ENCODE measurements around the gene MAFF. TPM values are rescaled to one million over a fixed set of nuclear protein-coding genes. Genes with fewer than 3 reads are reported as not detected.
"Not testable (repeated sequence)": the region's sequence is repeated elsewhere in the genome, so short reads cannot be mapped to it uniquely, and the experiment has no call there.

MAFF gene
- total RNA-seq, 4 donors from 2014 or later, result 10.1 to 180 (median 44.0) TPM

DNA sequence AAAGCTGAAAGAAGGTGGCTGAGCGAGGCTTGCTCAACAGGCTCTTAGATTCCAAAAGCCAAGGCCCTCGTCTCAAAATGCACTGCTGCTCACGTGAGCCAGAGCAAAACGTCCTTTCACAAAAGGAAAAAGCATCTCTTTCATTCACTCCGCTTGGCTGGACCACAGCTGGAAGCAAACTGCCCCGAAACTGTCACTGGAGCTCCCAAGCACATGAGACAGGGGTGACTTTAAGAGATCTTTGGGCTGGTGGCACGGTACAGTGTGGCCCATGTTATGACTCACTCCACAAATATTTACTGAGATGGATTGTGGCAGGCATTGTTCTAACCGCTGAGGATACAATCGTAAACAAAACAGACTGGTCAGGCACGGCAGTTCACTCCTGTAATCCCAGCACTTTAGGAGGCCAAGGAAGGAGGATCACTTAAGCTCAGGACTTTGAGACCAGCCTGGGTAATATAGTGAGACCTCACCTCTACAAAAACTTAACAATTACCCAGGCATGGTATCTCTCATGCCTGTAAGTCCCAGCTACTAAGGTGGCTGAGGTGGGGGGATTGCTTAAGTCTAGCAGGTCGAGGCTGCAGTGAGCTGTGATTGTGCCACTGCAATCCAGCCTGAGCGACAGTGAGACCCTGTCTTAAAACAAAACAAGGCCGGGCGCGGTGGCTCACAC lies 23.7 kb upstream of the MAFF start:
- TF ChIP-seq POLR2A (IDR thresholded peaks at IDR 0.05), result no peak
- TF ChIP-seq, protein P1, sequence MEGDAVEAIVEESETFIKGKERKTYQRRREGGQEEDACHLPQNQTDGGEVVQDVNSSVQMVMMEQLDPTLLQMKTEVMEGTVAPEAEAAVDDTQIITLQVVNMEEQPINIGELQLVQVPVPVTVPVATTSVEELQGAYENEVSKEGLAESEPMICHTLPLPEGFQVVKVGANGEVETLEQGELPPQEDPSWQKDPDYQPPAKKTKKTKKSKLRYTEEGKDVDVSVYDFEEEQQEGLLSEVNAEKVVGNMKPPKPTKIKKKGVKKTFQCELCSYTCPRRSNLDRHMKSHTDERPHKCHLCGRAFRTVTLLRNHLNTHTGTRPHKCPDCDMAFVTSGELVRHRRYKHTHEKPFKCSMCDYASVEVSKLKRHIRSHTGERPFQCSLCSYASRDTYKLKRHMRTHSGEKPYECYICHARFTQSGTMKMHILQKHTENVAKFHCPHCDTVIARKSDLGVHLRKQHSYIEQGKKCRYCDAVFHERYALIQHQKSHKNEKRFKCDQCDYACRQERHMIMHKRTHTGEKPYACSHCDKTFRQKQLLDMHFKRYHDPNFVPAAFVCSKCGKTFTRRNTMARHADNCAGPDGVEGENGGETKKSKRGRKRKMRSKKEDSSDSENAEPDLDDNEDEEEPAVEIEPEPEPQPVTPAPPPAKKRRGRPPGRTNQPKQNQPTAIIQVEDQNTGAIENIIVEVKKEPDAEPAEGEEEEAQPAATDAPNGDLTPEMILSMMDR (IDR thresholded peaks at IDR 0.05), result no peak
- no peaks in the 10 kb centered on the region for H3K9me3 ChIP-seq
- no peaks in the 10 kb centered on the region for H3K36me3 ChIP-seq
- no peak overlapping the region for H3K4me3 ChIP-seq
- DNase-seq, result peak; percentile 37 to 38
- no peaks in the 10 kb centered on the region for H3K27me3 ChIP-seq
- H3K27ac ChIP-seq, result peak overlapping the region; percentile 67 to 98
- H3K4me1 ChIP-seq, result peaks cover 3 to 6% of the 10 kb centered on the region in 2 donors
- intact Hi-C loops (cut with DNase I; ENCODE audit: low total_unique reads), result no loop called here

DNA sequence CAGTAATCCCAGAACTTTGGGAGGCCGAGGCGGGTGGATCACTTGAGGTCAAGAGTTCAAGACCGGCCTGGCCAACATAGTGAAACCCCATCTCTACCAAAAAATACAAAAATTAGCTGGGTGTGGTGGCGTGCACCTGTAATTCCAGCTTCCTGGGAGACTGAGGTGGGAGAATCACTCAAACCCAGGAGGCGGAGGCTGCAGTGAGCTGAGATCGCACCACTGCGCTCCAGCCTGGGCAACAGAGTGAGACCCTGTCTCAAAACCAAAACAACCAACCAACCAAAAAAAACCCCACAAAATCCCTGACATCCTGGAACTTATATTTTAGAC lies 23.2 kb upstream of the MAFF start:
- DNase-seq; H3K27me3 ChIP-seq; intact Hi-C loops (cut with DNase I; ENCODE audit: low total_unique reads); H3K9me3 ChIP-seq; H3K36me3 ChIP-seq; H3K4me3 ChIP-seq; H3K4me1 ChIP-seq: not testable (repeated sequence)
- peak overlapping the region; percentile 67 to 98 for H3K27ac ChIP-seq

DNA sequence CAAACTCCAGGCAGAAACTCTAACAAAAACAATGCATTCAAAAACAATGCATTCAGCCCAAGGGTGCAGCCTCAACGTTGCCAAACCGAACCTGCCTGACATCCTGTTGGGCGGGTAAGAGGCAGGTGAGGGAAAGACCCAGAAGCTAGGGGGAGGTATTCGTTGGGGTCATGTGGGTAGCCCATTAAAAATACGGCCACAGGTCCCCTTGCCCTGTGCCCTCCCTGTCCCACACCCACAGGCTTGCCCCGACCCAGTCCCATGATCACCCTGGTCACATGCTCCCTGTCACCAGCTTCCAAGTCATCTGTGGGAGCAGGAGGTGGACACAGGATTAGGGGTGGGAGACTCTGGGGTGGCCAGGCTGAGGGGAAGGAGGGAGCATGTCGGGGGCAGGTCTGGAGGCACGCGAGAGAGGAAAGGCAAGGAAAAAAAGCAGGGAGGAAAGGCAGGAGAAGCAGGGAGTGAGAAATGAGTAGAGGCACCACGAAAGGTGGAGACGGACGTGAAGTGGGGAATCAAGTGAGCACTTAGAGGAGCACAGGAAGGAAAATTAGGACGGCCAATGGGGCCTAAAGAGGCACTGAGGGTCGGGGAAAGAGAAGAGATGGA lies 20.8 kb upstream of the MAFF start:
- intact Hi-C loops (cut with DNase I; ENCODE audit: low total_unique reads), result no loop called here
- Histone ChIP-seq H3K36me3 (no peaks in the 10 kb centered on the region), H3K27ac (peak overlapping the region; percentile 83 to 98), H3K9me3 (no peaks in the 10 kb centered on the region), H3K4me1 (peaks cover 3 to 6% of the 10 kb centered on the region in 2 donors), H3K4me3 (peak overlapping the region; percentile 49 to 71), H3K27me3 (no peaks in the 10 kb centered on the region)
- no peak for TF ChIP-seq POLR2A (IDR thresholded peaks at IDR 0.05)
- TF ChIP-seq, protein P1 (IDR thresholded peaks at IDR 0.05), result no peak
- DNase-seq, result no peak

DNA sequence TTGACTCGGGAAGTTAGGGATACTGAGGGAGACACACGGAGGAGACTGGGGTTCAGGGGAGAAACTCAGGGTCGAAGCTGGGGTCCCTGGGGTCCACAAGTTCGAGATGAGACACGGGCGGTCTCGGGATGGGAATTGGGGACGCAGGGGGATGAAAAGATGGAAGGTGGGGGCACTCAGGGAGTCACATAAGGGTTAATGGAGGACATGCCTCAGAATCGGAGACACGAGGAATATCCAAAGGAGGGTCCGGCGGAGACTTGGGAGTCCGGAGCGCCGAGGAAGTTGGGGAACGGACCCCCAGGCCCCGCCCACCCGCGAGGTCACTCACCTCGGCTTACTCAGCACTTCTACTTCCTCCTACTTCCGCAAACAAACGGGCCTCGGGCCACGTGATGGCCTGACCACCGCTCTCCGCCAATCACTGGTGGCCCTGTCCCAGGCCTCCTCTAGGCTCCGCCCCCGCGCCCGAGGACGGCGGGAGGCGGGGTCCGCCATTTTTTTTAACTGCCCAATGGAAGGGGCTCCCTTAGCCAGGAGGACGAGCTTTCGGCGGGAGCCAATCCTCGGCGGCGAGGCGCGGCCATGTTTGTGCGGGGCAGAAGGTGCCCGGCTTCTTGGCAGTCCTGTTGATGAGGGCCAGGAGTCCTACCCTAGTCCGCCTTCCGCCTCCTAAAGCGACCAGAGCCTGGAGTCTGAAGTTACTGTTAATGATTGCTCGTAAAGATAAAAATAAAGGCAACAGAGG lies 20.2 kb upstream of the MAFF start, which contains the start of gene PLA2G6:
Gene PLA2G6 (minus strand): TSS at position 378 of the 748 bp plus-strand sequence. CDS start 12,404 bp downstream, outside the sequence.
- H3K4me1 ChIP-seq, result peaks cover 3 to 6% of the 10 kb centered on the region in 2 donors
- H3K4me3 ChIP-seq, result peak within 1 kb of the TSS; percentile 49 to 71
- peak; percentile 43 to 69 for TF ChIP-seq POLR2A (IDR thresholded peaks at IDR 0.05)
- TF ChIP-seq, protein P1 (IDR thresholded peaks at IDR 0.05), result no peak
- DNase-seq, result peak; percentile 98 to 99
- H3K27ac ChIP-seq, result peak within 1 kb of the TSS; percentile 83 to 98
- H3K9me3 ChIP-seq, result no peaks in the 10 kb centered on the region
- intact Hi-C loops (cut with DNase I; ENCODE audit: low total_unique reads), result no loop called here
- H3K27me3 ChIP-seq, result no peaks in the 10 kb centered on the region
- H3K36me3 ChIP-seq, result no peaks in the 10 kb centered on the region

DNA sequence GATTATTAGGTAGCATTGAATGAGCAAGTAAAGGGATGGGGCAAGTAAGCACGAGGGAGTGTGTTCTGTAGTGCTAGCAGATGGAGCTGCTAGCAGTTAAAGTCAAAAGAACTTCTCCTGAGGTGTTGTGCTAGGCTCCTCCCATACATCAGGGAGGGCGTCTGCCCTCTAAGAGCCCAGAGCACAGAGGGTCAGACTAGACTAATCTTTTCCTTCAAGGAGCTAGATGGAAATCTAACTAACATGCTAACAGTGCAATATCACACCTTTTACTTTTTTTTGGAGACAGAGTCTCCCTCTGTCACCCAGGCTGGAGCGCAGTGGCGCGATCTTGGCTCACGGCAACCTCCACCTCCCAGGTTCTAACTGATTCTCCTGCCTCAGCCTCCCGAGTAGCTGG lies 17.0 kb upstream of the MAFF start:
- H3K36me3 ChIP-seq, result no peaks in the 10 kb centered on the region
- no peak overlapping the region for H3K27ac ChIP-seq
- H3K4me1 ChIP-seq, result peaks cover 0 to 6% of the 10 kb centered on the region in 2 donors
- H3K27me3 ChIP-seq, result no peaks in the 10 kb centered on the region
- TF ChIP-seq, protein P1 (IDR thresholded peaks at IDR 0.05), result no peak
- no peak for TF ChIP-seq POLR2A (IDR thresholded peaks at IDR 0.05)
- no peaks in the 10 kb centered on the region for H3K9me3 ChIP-seq
- no peak for DNase-seq
- intact Hi-C loops (cut with DNase I; ENCODE audit: low total_unique reads), result no loop called here
- no peak overlapping the region for H3K4me3 ChIP-seq

Measured in uterus (tissue), 4 donors.